ENCODE measurements around the gene HOXC6.

HOXC6 gene

DNA sequence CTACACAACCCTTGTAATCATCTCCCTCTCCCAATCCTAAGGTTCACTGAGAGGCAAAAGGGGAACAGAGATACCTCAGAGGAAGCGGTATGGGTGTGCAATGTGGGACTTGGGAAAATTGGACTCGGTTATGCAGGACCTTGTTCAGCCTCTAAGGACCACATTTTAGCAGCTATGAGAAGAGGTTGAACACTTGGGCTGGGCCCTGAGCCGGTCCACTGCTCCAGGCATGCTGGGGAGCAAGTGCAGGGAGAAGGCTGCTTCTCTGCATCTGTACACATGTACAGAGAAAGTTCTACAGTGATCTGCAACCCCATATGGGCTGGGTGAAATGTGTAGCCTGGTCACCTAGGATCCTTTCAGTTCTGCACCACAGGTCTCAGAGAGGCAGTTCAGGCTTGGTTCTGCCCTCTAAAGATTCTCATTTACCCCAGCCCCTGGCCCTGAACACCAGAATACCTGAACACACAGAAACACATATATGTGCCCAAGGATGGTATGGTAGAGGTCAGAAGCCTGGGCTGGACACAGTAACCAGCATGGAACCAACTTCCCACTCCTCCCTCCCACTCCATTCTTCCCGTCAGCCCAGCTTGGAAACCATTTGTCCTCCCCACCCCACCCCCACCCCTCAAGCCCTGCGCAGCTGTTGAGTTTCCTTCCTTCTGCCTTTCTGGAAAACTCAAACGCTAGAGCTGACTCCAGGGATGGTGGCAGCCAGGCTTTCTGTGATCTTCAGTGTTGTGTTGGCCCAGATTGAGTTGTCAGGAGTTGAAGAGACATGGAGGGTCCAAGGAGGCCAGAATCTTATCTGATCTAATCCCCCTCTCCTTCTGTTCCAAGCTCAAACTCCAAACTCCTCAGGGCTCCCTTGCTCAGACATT lies 15.0 kb downstream of the HOXC6 start:
- DNase-seq = no peak

DNA sequence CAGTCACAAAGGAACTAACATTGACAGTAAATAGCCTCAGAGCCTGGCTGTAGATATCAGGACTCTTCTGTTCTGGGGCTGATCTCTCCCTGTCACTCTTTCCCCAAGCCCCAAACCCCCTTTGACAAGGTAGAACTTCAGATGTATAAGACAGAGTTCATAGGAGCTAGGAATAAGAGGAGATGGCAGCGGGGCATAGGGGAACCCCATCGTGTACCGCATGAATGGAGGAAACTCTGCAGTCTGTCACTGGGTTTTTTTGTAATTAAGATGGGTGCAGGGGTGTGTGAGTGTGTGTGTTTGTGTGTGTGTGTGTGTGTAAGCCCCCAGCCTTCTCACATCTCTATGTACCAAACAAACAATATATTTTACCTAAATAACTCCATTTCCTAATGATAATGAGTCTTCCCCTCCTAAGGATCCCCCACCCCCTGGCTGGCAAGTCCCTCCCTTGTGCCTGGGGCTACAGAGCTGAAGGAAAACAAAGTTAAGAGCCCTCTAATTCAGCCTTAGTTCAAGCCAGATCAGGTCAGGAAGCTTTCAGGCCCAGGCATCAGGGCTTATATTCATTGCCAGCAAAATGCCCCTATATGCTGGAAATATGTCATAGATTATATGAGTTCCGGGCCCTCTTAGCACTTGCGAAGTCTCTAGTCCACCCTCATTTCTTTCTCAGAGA lies 16.3 kb downstream of the HOXC6 start:
- DNase-seq = no peak

DNA sequence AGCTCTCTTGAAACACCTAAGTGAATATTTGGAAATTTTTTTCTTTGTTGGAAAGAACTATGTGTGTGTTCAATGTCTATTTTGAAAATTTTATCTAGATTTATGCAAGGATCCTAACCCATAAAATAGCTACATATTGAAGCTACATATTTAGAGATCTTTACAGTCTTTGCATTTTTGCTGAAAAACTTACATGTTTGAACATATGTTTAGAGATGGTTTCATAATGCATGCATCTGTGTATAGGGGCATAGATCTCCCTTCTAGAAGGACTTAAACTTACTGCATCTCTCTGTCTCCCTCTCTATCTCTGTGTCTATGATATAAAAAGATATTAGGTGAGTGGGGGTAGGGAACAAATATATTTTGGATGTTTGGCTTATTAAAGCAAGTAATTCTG lies 17.2 kb downstream of the HOXC6 start:
- no peak for DNase-seq

DNA sequence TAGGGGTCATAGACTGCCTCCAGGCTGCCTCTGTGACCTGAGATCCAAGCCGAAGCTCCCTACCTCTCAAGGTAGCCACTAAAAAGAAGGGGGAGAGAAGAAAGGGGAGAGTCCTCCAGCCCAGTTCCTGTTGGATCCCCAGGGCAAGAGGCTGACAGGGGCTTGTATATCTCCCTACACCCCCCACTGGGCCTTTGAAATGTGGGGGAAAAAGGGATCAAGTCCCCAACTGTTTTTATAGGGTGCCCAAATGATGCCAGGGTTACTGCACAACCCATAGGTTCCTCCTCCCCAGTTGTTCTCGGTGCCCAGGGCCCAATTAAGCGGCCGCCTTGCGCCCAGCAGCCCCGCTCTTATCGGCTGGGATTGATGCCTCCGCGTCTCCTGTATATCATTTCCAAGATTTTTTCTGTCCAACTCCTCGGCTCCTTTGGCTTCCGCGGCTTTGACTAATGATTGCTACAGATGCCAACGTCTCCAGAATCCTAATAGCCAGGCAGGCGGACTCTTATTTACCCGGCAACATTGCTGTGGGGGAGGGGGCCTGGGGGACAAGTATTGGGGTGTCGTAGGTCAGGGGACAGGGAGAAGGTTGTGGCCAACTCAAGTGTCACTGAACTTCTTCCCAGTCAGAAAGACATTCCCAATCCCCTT lies 17.8 kb downstream of the HOXC6 start:
- no peak for DNase-seq

DNA sequence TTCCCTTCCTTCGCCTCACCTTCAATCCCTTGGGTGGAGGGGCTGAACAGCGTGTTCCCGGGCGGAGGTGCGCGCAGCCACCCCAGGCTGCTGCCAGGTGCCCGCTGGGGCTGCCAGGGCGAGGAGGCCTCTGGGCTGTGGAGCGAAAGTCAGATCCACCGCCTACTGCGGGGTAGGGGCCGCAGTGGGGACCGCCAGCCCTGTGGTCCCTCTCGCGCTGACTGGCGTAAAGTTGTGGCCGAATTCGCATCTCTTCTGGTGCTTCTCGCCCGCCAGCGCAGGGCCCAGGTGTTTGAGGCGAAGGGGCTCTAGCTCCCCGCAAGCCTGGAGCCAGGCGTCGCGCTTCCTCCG lies 18.5 kb downstream of the HOXC6 start:
- DNase-seq = no peak

DNA sequence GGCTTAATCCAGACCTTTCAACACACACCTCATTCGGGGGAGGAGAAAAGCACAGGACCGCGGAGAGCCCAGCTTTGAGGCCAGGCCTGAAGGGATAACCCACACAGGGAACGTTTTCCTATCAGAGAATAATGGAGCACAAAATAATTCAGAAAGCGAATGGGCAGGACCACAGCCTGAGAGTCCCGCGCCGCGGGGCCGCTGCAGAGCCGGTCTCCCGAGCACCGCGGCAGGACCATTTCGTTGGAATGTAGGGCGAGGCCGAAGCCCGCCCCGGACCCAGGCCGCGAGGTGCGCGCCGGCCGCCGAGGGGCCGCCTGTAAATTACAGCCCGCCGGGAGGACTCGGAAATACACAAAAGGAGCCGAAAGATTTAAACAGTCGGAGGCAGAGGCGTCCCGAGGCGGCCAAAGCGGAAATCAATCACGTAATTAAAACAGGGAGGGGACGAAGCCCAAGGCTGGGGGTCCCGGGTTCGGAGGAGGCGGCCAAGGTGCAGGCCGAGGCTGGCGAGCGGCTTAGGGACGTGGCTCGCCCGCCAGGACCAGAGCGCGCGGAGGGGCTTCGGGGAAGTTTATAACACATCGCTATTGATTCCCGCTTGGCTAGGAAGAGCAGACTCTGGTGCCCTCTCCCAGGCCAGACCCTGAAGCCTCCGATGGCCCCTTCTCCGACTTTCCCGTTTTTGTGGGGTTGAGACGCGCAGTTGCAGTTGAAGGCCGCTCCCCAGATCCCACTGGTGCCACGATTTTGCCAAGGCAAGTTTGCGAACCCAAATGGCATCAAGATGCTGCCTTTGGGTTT lies 19.1 kb downstream of the HOXC6 start:
- DNase-seq = no peak

DNA sequence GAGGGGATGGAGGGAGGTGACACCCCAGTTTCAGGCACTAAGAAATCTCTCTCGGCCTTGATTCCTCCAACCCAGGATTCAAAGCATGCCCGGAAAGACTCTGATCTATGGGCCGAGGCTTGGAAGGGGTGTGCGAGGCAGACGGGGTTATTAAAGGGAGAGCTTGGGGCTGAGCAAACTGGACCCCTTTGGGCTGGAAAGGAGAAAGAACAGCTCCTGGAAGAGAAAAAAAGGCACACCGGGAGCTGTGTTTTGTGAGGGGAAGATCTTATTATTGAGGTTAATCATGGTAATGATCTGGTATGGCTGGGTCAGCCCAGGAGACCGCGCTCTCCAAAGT lies 19.7 kb downstream of the HOXC6 start:
- DNase-seq = no peak

DNA sequence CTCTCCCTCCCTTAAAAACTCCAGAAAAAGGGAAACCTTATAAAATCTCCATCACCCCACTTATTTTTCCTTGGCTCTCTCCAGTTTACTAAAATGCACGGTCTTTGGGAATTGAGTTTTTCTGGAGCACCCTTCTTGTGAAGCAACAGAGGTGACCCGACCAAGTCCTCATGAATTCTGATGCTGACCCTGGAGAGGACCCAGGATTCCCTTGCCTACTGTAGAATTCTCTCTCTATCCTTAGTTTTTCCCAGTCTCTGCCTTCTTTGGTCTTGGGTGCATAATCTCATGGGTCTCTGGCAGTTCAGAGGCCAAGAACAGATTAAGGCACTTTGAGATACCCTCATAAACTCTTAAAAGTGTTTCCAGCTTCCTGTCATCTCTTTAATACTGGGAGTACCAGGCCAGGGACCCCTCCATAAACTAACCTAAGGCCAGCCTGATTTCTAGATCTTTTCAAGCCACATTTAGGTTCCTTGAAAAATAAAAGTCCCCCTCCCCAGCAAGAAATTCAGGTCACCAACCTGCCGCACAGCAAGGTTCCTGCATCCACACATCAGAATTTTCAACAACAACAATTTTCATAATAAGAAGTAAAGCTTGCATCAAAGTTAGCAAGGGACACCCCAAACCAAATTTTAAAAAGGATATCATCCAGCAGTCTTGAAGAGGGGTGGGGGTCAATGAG lies 20.3 kb downstream of the HOXC6 start:
- no peak for DNase-seq

DNA sequence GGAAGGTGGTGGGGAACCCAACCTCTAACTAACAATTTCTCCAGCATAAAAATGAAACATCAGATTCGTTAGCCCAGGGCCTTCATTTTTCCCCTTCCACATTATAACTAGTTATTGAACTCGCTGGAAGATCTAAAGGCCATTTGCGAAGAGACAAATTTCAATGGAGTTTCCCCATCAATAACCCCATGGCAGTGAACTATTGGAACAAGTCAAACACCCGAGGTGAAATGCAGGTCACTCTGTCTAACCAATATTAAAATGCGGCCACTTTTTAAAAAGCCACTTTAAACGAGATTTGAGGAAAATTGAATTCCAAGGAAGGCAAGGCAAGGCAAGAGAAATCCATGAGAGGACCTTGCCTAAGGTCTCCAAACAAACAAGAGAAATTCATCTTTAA lies 20.9 kb downstream of the HOXC6 start:
- no peak for DNase-seq

DNA sequence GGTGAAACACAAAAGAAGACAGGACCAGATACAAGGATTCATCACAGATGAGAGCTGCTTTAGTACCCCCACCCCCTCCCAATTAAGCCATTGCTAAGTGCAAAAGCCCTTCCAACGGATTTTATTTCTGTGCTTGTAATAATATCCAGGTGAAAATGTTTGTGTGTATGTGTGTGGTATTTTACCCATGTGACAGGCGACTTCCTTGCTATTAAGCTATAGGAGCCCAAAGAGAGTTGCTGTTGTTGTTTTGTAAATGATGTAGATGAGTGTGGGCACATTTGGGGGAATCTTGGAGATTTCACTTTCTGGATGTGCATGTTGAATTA lies 22.2 kb downstream of the HOXC6 start:
- DNase-seq = no peak

DNA sequence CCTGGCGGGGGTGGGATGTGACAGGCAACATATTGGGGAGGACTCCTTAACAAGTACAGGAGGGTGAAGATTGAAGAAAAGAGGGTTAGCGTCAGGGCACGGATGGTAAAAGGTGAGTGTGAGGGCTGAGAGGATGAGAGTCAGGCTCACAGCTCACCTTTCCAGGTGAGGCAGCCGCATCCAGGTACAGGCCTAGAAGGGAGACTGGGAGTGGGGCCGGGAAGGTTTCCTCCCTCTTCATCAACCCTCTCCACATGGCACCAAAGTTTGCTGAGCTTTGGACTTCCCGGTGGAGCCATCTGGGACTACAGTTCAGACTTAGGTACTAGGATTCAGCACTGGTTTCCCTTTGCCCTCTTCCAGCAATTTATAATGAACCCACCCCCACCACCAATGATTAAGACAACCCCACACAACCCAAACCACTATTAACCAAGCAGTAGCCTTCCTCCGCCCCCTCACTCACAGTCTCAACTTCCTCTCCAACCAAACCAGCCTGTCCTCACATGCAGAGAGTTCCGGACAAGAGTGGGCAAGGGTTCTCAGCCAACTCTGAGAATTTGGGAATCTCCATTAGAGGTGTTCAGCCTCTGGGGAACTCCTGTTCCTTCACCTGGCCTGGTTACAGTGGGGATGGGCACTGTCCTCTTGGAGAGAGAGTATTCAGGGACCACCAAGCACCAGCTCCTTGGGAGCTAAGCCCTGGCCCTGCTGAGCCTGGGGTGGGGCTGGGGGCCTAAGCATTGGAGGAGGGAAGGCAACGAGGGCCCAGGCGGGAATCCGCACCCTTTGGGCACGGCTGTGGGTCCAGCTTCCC lies 23.0 kb downstream of the HOXC6 start:
- DNase-seq = no peak

DNA sequence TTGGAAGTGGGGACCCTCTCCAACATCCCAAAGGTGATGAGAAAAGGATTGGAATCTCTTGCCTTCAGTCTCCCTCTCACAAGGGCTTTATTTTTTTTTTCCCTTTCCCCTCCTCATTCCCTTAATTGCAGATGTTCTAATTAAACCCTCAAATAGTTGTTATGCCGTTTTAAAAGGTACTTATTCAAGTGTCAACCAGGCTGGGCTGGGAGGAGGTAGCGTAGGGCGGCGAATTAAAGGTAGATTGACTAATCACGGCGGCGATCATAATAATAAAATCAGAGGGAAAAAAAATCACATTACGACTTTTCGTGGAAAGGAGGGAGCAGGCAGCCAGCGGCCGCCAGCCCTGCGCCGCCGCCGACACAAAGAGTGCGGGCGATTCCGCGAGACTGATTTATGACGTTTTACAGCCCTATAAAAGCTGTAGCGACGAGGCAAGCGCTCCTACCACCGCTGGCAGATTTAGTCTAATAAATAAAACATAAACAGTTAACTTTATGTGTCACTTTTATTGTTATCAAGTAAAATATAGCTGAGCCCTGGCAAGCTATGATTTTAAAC lies 23.7 kb downstream of the HOXC6 start:
- no peak for DNase-seq

DNA sequence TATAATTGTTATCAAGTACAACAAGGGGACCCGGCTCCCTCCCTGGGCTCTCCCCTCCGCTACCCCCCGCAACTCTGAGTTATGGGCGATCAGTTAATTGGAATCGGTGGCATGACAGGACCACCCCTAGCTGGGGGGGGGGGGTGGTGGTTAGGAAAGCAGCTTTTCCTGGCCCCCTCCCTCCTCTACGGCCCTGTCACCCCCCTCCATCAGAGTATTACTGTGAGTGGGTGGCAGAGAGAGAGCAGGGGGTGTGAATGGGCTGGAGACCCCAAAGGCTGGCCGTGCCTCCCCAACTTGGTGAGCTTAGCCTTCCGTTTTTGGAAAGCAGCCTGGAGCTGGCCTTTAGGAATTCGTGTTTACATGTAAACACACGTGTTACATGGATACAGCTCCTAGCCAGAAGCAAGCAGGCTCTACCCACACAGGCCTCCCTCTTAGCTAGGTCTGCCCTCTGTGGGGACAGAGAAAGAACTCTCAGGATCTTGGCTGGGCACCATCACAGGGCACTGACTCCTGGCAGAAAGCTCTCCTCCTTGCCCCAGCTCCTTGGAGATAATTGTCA lies 24.3 kb downstream of the HOXC6 start:
- DNase-seq = no peak

DNA sequence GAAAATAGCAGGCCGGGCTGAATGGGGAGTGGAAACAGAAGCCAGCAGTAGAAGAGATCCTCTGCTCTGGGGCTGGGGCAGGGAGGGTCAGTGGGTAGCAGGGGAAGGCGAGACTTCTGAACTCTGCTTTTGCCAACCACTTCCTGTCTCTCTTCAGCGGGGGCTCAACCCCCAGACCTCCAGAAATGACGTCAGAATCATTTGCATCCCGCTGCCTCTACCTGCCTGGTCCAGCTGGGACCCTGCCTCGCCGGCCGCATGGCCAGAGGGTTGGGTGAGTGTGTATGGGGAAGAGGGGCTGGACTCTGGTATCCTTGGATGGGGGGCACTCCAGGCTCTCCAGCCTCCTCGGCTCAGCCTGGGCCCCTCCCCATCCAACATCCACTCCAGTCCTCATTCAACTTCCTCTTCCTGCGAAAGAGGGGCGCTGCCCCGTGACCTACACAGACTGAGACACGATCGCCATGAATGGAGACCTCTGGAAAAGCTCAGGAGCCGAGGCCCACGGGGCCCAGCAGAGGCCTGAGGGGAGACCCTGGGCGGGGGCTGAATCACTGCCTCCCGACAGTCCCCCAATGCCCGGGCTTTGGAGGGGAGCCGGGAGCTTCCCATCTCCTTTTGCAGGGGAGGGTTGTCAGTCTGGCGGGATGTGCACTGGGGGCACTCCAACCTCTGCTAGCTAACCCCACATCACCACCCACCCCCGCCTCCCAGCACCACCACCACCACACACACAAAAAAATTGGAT lies 24.9 kb downstream of the HOXC6 start:
- no peak for DNase-seq

DNA sequence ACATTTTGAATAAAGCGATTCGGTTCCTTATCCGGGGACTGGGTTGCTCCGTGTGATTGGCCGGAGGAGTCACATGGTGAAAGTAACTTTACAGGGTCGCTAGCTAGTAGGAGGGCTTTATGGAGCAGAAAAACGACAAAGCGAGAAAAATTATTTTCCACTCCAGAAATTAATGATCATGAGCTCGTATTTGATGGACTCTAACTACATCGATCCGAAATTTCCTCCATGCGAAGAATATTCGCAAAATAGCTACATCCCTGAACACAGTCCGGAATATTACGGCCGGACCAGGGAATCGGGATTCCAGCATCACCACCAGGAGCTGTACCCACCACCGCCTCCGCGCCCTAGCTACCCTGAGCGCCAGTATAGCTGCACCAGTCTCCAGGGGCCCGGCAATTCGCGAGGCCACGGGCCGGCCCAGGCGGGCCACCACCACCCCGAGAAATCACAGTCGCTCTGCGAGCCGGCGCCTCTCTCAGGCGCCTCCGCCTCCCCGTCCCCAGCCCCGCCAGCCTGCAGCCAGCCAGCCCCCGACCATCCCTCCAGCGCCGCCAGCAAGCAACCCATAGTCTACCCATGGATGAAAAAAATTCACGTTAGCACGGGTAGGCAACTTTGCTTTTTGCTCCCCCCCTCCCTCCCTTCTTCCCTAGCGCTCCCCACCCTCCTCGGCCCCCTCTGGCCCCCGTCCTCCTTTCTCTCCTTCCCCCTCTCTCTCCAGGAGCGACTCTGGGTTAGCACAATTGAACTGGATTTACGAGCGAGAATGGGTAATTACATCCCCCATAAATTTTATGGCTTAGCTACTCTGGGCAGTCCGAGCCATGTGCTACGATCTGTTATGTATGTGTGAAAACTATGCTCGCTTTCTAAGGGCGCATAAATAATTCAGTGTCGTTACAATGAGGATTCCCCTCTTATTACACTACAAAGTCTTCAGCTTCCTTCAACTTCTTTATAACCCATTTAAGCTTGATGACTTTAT lies 25.8 kb downstream of the HOXC6 start, which contains the start of gene HOXC4:
TSS of gene HOXC4 (plus strand) at position 85 of the 991 bp plus-strand sequence. CDS start at position 173, 88 bp downstream.
- DNase-seq = no peak

DNA sequence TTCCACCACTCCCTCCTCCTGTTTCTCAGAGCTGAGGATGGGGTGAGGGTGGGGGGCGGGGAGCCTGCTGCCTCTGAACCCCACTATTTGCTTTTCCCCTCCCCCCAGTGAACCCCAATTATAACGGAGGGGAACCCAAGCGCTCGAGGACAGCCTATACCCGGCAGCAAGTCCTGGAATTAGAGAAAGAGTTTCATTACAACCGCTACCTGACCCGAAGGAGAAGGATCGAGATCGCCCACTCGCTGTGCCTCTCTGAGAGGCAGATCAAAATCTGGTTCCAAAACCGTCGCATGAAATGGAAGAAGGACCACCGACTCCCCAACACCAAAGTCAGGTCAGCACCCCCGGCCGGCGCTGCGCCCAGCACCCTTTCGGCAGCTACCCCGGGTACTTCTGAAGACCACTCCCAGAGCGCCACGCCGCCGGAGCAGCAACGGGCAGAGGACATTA lies 26.5 kb downstream of the HOXC6 start:
- DNase-seq = no peak

DNA sequence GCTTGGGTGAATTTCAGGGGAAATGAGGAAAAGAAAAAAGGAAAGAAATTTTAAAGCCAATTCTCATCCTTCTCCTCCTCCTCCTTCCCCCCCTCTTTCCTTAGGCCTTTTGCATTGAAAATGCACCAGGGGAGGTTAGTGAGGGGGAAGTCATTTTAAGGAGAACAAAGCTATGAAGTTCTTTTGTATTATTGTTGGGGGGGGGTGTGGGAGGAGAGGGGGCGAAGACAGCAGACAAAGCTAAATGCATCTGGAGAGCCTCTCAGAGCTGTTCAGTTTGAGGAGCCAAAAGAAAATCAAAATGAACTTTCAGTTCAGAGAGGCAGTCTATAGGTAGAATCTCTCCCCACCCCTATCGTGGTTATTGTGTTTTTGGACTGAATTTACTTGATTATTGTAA lies 27.3 kb downstream of the HOXC6 start:
- no peak for DNase-seq

DNA sequence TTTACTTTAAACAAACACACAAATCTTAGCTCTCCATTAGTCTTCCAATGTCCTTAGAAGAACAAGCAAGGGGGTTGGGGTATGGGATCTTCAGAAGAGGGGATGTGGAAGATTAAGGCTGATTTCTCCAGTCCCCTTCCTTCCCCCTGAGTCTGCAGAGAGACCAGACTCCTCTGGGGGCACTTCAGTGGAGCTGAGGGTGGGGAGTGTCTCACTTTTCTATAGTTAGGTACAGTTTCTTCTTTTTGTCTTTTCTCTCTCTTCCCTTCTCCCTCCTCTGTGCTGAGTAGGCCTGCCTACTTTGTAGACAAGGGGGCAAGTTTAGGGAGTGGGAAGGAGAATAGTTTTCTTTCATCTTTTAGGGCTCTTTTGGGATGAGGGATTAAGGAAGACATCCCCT lies 27.9 kb downstream of the HOXC6 start:
- no peak for DNase-seq
